Measurements from ENCODE around the gene VTA1. TPM values are rescaled to one million over a fixed set of nuclear protein-coding genes. Genes with fewer than 3 reads are reported as not detected.
"Not testable (repeated sequence)": the region's sequence is repeated elsewhere in the genome, so short reads cannot be mapped to it uniquely, and the experiment has no call there.

The VTA1 gene, protein sequence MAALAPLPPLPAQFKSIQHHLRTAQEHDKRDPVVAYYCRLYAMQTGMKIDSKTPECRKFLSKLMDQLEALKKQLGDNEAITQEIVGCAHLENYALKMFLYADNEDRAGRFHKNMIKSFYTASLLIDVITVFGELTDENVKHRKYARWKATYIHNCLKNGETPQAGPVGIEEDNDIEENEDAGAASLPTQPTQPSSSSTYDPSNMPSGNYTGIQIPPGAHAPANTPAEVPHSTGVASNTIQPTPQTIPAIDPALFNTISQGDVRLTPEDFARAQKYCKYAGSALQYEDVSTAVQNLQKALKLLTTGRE
- total RNA-seq (2014; rRNA removed; shearing (Covaris generic)) = 21.6 and 37.9 TPM in 2 replicates
- total RNA-seq (2022) = 49.0 and 51.0 TPM in 2 replicates
- percentile 89 among the genes with signal in this experiment for Bru-seq, nascent RNA
- BruChase-seq, experiment 1, labeled RNA remaining after a 6-hour chase = percentile 67 among the genes with signal in this experiment
- BruChase-seq, experiment 2, labeled RNA remaining after a 2-hour chase = percentile 75 among the genes with signal in this experiment
- long read RNA-seq, full-length matches to known transcripts = 211 of 226 reads
- long read RNA-seq, partial matches to known transcripts = 15 of 226 reads
- long read RNA-seq, other reads (novel, unspliced or antisense) = 0 of 226 reads

DNA sequence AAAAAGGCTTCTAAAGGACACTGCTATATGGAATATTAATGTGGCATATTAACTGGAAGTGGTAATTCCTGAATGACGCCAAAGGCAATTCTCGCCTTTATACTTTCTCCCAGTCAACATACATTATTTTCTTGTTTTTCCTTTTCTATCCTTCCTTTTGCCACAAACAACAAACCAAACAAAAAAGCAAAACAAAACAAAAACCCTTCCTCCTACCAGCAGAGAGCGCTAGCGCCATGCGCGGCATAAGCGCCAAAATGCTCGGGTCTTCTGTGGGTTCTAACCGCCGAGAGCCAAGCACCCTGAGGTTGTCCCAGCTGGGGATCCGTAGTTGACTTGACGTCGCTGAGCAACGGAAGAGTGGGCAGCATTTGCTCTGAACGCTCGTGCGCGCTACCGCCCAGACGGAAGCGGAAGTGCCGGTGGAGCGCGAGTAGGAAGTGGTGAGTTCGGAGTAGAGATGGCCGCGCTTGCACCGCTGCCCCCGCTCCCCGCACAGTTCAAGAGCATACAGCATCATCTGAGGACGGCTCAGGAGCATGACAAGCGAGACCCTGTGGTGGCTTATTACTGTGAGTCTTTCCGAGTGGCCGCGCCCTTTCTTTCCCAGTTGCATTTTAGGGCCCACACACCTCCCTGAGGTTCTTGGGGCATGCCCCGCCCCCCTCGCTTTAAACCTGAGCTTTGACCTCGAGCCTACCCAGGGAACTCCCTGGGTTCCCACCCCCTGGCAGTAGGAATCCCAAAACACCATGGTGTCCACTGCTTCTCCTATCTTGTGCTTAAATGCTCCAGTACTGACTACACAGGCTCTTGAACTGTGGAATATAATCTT, at the start of gene VTA1, which contains the start of gene NMBR:
Gene VTA1 (plus strand): TSS at position 436 of the 835 bp plus-strand sequence. CDS start 25 bp downstream, at position 461.
Gene NMBR (minus strand): TSS at position 295 of the 835 bp plus-strand sequence. CDS start 58,464 bp downstream, outside the sequence.
- BruUV-seq (replicated peaks) = no TSS peak
- H4K20me1 ChIP-seq (ENCODE audit: insufficient read depth, low read length) = 0 out of 2 replicates have a peak, but pooled peaks cover 21% of the 10 kb centered on the region
- H3K36me3 ChIP-seq (ENCODE audit: insufficient read depth, low read length) = peaks cover 20% of the 10 kb centered on the region
- intact Hi-C loops (cut with micrococcal nuclease; ENCODE audit: unreplicated experiment) = loop anchor here (1.0 to 10.0 kb wide), 6 partner anchors 60 to 1308 kb away; partner anchors contain the start of genes ADAT2 and PEX3
- peaks cover 52% of the 10 kb centered on the region for H3K79me2 ChIP-seq (ENCODE audit: insufficient read depth, low read depth, low read length)
- no peaks in the 10 kb centered on the region for H3K9me3 ChIP-seq (ENCODE audit: low read length)
- peak within 1 kb of the TSS; percentile 96 for H3K4me3 ChIP-seq (ENCODE audit: low read depth, low read length, poor library complexity, severe bottlenecking)
- POLR2A ChIA-PET = interaction anchor here (0.7 to 2.5 kb wide), 7 partner anchors 9 to 307 kb away, joined by 3 to 15 read pairs (median 4); no protein-coding TSS in a partner anchor
- CTCF ChIA-PET (ENCODE audit: unreplicated experiment) = interaction anchor here (0.6 to 0.9 kb wide), 3 partner anchors 9 to 1427 kb away, joined by 3 to 4 read pairs (median 3); no protein-coding TSS in a partner anchor
- peak within 1 kb of the TSS; percentile 26 for H3K27ac ChIP-seq (ENCODE audit: low read depth, low read length, poor library complexity, severe bottlenecking)
- H3K9me2 ChIP-seq (ENCODE audit: insufficient read depth, low read length) = no peaks in the 10 kb centered on the region
- H2AFZ ChIP-seq (ENCODE audit: low read length) = peak within 1 kb of the TSS; percentile 100
- H3K4me2 ChIP-seq (ENCODE audit: low read length) = peak within 1 kb of the TSS; percentile 86
- peak; percentile 99 for DNase-seq (ENCODE audit: low spot score)
- TF ChIP-seq, protein P1, sequence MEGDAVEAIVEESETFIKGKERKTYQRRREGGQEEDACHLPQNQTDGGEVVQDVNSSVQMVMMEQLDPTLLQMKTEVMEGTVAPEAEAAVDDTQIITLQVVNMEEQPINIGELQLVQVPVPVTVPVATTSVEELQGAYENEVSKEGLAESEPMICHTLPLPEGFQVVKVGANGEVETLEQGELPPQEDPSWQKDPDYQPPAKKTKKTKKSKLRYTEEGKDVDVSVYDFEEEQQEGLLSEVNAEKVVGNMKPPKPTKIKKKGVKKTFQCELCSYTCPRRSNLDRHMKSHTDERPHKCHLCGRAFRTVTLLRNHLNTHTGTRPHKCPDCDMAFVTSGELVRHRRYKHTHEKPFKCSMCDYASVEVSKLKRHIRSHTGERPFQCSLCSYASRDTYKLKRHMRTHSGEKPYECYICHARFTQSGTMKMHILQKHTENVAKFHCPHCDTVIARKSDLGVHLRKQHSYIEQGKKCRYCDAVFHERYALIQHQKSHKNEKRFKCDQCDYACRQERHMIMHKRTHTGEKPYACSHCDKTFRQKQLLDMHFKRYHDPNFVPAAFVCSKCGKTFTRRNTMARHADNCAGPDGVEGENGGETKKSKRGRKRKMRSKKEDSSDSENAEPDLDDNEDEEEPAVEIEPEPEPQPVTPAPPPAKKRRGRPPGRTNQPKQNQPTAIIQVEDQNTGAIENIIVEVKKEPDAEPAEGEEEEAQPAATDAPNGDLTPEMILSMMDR (conservative IDR thresholded peaks at IDR 0.05; ENCODE audit: low read length) = peak; percentile 97
- TF ChIP-seq EZH2phosphoT487 (IDR thresholded peaks at IDR 0.05; ENCODE audit: borderline replicate concordance, low read depth, low read length) = no peak
- H3K4me1 ChIP-seq (ENCODE audit: insufficient read depth, low read length, poor library complexity, severe bottlenecking) = peaks cover 20% of the 10 kb centered on the region

DNA sequence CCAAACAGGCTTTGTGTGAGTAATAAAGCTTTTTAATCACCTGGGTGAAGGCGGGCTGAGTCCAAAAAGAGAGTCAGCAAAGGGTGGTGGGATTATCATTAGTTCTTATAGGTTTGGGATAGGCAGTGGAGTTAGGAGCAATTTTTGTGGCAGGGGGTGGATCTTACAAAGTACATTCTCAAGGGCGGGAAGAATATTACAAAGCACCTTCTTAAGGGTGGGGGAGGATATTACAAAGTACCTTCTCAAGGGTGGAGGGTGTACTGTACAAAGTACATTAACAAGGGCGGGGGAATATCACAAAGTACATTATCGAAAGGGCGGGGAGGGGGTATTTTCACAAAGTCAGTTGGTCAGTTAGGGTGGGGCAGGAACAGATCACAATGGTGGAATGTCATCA, 42.2 kb upstream of the VTA1 start:
- intact Hi-C loops (cut with micrococcal nuclease; ENCODE audit: unreplicated experiment); H3K4me1 ChIP-seq (ENCODE audit: insufficient read depth, low read length, poor library complexity, severe bottlenecking); H3K79me2 ChIP-seq (ENCODE audit: insufficient read depth, low read depth, low read length); H3K4me3 ChIP-seq (ENCODE audit: low read depth, low read length, poor library complexity, severe bottlenecking); CTCF ChIA-PET (ENCODE audit: unreplicated experiment); H3K4me2 ChIP-seq (ENCODE audit: low read length); H3K9me3 ChIP-seq (ENCODE audit: low read length); H3K36me3 ChIP-seq (ENCODE audit: insufficient read depth, low read length); H3K27ac ChIP-seq (ENCODE audit: low read depth, low read length, poor library complexity, severe bottlenecking); H3K9me2 ChIP-seq (ENCODE audit: insufficient read depth, low read length); POLR2A ChIA-PET; H4K20me1 ChIP-seq (ENCODE audit: insufficient read depth, low read length); H2AFZ ChIP-seq (ENCODE audit: low read length); BruUV-seq (replicated peaks); DNase-seq (ENCODE audit: low spot score): not testable (repeated sequence)

DNA sequence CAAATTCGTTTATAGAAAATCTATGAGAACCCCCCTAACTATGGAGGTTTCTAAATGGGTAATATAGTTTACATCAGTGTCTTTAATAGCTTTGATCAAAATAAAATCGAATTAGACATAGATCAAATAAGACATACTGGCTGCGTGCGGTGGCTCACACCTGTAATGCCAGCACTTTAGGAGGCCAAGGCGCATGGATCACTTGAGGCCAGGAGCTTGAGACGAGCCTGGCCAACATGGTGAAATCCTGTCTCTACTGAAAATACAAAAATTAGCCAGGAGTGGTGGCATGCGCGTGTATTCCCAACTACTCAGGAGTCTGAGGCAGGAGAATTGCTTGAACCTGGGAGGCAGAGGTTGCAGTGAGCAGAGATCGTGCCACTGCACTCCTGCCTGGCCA, 36.2 kb upstream of the VTA1 start:
- CTCF ChIA-PET (ENCODE audit: unreplicated experiment); BruUV-seq (replicated peaks): not testable (repeated sequence)
- intact Hi-C loops (cut with micrococcal nuclease; ENCODE audit: unreplicated experiment) = loop anchor here (5.0 kb wide), 1 partner anchor 119 kb away; no protein-coding TSS in a partner anchor

More for the DNA sequence above, 36.2 kb upstream of the VTA1 start:
- H3K4me2 ChIP-seq (ENCODE audit: low read length); H3K36me3 ChIP-seq (ENCODE audit: insufficient read depth, low read length); H2AFZ ChIP-seq (ENCODE audit: low read length); H3K4me1 ChIP-seq (ENCODE audit: insufficient read depth, low read length, poor library complexity, severe bottlenecking); H4K20me1 ChIP-seq (ENCODE audit: insufficient read depth, low read length); H3K79me2 ChIP-seq (ENCODE audit: insufficient read depth, low read depth, low read length); H3K4me3 ChIP-seq (ENCODE audit: low read depth, low read length, poor library complexity, severe bottlenecking); DNase-seq (ENCODE audit: low spot score); H3K9me2 ChIP-seq (ENCODE audit: insufficient read depth, low read length); H3K9me3 ChIP-seq (ENCODE audit: low read length); H3K27ac ChIP-seq (ENCODE audit: low read depth, low read length, poor library complexity, severe bottlenecking); POLR2A ChIA-PET: not testable (repeated sequence)
